ENCODE results near the gene EME1. TPM values are rescaled to one million over a fixed set of nuclear protein-coding genes. Genes with fewer than 3 reads are reported as not detected.

Gene EME1
- polyA plus RNA-seq, 1 of the 3 experiments (the other 2 are of a cell fraction): 16.9 TPM

DNA sequence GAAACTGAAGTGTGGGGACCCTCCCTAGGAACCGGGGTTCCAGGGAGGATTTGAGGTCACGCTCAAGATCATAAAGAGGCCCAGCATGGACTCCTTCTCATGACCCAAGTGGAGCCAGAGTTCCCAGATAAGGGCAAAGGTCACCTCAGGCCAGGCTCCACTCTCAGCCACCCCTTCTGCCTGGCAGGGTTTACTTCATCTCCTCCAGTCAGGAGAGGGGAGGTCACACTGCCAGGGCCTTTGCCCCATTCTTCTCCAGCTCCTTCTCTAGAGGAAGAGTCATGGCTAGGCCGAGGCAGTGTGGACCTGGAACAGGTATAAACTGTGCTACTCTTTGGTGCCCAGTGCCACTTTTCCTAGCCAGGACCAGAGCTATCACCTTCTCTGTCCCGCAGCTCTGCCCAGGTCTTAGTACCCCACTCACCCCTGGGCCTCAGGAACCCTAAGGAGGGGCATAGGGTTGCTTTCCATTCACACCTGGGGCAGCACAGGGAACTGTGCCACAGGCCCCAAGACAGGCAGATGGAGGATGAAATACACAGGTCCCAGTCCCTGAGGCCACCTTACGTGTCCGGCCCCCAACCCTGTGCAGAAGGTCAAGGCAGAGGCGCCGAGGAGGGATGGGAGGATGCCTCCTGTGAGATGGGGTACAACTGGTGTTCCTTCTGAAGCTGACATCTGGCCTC, 52.1 kb downstream of the EME1 start:
- ChIA-PET CTCF (interaction anchor here (0.7 to 1.7 kb wide), 4 partner anchors 13 to 35 kb away, joined by 3 to 6 read pairs (median 4); no protein-coding TSS in a partner anchor), POLR2A (no interaction called here)
- no peak for DNase-seq

More for the DNA sequence above, 52.1 kb downstream of the EME1 start:
- peaks cover 39% of the 10 kb centered on the region for H3F3A ChIP-seq (replicated peaks; ENCODE audit: insufficient read depth)
- peak overlapping the region; percentile 99 for H2AFZ ChIP-seq (ENCODE audit: low read depth)
- peak overlapping the region; percentile 74 to 81; a peak in 3 of 4 replicates for H3K27ac ChIP-seq (ENCODE audit: low read depth in 2 of 2, low read length in 1 of 2)
- no peaks in the 10 kb centered on the region for H3K9me2 ChIP-seq
- H3K9ac ChIP-seq: peak overlapping the region; percentile 79
- peaks cover 30% of the 10 kb centered on the region for H3K79me2 ChIP-seq (ENCODE audit: insufficient read depth)
- TF ChIP-seq GATA2 (CRISPR knock-in tag; IDR thresholded peaks at IDR 0.05) (no peak), NRF1 (IDR thresholded peaks at IDR 0.05; ENCODE audit: low read depth, low read length) (no peak), IRF3 (IDR thresholded peaks at IDR 0.05; ENCODE audit: low read depth, low read length) (no peak), GABPA (IDR thresholded peaks at IDR 0.05; ENCODE audit: low read depth) (no peak), USF2 (IDR thresholded peaks at IDR 0.05; ENCODE audit: borderline replicate concordance, low read depth, low read length) (no peak), MAX (IDR thresholded peaks at IDR 0.05; ENCODE audit: low read depth) (no peak)
- TF ChIP-seq, protein P1, sequence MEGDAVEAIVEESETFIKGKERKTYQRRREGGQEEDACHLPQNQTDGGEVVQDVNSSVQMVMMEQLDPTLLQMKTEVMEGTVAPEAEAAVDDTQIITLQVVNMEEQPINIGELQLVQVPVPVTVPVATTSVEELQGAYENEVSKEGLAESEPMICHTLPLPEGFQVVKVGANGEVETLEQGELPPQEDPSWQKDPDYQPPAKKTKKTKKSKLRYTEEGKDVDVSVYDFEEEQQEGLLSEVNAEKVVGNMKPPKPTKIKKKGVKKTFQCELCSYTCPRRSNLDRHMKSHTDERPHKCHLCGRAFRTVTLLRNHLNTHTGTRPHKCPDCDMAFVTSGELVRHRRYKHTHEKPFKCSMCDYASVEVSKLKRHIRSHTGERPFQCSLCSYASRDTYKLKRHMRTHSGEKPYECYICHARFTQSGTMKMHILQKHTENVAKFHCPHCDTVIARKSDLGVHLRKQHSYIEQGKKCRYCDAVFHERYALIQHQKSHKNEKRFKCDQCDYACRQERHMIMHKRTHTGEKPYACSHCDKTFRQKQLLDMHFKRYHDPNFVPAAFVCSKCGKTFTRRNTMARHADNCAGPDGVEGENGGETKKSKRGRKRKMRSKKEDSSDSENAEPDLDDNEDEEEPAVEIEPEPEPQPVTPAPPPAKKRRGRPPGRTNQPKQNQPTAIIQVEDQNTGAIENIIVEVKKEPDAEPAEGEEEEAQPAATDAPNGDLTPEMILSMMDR (IDR thresholded peaks at IDR 0.05): no peak
- peak overlapping the region; percentile 69 to 71 for H3K4me3 ChIP-seq (ENCODE audit: low read depth in 2 of 2, low read length in 1 of 2)
- 100% methylated on average over 8 of the region's 8 CpGs for WGBS (ENCODE audit: low lambda C conversion rate)
- H4K20me1 ChIP-seq (ENCODE audit: insufficient read depth): no peaks in the 10 kb centered on the region
- H3K4me1 ChIP-seq (ENCODE audit: control insufficient read depth in 1 of 2, insufficient read depth in 2 of 2, low read depth in 1 of 2, low read length in 1 of 2): peaks cover 21 to 23% of the 10 kb centered on the region in 2 experiments; a peak in 3 of 4 replicates
- H3K36me3 ChIP-seq (replicated peaks in 1 of 2; ENCODE audit: control insufficient read depth in 1 of 2, insufficient read depth in 2 of 2, low read length in 1 of 2): no peaks in the 10 kb centered on the region
- H3K27me3 ChIP-seq (ENCODE audit: insufficient read depth): no peaks in the 10 kb centered on the region
- H3K9me3 ChIP-seq: no peaks in the 10 kb centered on the region
- peak overlapping the region; percentile 94 for H3K4me2 ChIP-seq
